Measurements from ENCODE around the gene ZDHHC14.

ZDHHC14 gene

DNA sequence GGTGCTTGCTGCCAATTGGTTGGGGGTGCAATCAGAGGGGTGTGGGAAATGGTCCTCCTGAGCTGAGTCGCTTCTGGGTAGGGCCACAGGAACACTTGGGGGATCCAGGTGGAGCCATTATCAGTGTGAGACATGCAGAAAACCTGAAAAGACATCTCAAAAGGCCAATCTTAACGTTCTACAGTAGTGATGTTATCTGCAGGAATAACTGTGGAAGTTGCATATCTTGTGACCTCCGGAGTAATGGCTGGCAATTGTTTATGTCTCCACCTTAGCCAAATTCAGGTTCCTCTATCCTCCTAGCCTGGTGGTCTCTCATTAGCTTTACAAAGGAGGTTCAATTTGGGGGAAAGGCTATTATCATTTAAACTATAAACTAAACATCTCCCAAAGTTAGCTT, 327.2 kb downstream of the ZDHHC14 start:
- ATAC-seq = no peak
- TF ChIP-seq SNAI2 (CRISPR knock-in tag; IDR thresholded peaks at IDR 0.05) = no peak
- no peak for TF ChIP-seq ESRRG (CRISPR knock-in tag; IDR thresholded peaks at IDR 0.05)
- TF ChIP-seq ARNTL (CRISPR knock-in tag; IDR thresholded peaks at IDR 0.05; ENCODE audit: borderline replicate concordance, low read depth) = no peak
- TF ChIP-seq OSR1 (CRISPR knock-in tag; IDR thresholded peaks at IDR 0.05) = no peak
- TF ChIP-seq BACH2 (CRISPR knock-in tag; IDR thresholded peaks at IDR 0.05; ENCODE audit: borderline replicate concordance) = no peak
- TF ChIP-seq ZFP3 (CRISPR knock-in tag; IDR thresholded peaks at IDR 0.05) = no peak
- no peak for TF ChIP-seq PPARA (CRISPR knock-in tag; IDR thresholded peaks at IDR 0.05; ENCODE audit: borderline replicate concordance)
- TF ChIP-seq, protein P1, sequence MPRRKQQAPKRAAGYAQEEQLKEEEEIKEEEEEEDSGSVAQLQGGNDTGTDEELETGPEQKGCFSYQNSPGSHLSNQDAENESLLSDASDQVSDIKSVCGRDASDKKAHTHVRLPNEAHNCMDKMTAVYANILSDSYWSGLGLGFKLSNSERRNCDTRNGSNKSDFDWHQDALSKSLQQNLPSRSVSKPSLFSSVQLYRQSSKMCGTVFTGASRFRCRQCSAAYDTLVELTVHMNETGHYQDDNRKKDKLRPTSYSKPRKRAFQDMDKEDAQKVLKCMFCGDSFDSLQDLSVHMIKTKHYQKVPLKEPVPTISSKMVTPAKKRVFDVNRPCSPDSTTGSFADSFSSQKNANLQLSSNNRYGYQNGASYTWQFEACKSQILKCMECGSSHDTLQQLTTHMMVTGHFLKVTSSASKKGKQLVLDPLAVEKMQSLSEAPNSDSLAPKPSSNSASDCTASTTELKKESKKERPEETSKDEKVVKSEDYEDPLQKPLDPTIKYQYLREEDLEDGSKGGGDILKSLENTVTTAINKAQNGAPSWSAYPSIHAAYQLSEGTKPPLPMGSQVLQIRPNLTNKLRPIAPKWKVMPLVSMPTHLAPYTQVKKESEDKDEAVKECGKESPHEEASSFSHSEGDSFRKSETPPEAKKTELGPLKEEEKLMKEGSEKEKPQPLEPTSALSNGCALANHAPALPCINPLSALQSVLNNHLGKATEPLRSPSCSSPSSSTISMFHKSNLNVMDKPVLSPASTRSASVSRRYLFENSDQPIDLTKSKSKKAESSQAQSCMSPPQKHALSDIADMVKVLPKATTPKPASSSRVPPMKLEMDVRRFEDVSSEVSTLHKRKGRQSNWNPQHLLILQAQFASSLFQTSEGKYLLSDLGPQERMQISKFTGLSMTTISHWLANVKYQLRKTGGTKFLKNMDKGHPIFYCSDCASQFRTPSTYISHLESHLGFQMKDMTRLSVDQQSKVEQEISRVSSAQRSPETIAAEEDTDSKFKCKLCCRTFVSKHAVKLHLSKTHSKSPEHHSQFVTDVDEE (CRISPR knock-in tag; IDR thresholded peaks at IDR 0.05) = no peak
- no peak for TF ChIP-seq ZFP30 (CRISPR knock-in tag; IDR thresholded peaks at IDR 0.05)
- TF ChIP-seq ZNF8 (CRISPR knock-in tag; IDR thresholded peaks at IDR 0.05) = no peak
- no peak for TF ChIP-seq CSDC2 (CRISPR knock-in tag; IDR thresholded peaks at IDR 0.05)
- TF ChIP-seq TCF4 (CRISPR knock-in tag; IDR thresholded peaks at IDR 0.05; ENCODE audit: borderline replicate concordance) = no peak
- TF ChIP-seq, protein P2, sequence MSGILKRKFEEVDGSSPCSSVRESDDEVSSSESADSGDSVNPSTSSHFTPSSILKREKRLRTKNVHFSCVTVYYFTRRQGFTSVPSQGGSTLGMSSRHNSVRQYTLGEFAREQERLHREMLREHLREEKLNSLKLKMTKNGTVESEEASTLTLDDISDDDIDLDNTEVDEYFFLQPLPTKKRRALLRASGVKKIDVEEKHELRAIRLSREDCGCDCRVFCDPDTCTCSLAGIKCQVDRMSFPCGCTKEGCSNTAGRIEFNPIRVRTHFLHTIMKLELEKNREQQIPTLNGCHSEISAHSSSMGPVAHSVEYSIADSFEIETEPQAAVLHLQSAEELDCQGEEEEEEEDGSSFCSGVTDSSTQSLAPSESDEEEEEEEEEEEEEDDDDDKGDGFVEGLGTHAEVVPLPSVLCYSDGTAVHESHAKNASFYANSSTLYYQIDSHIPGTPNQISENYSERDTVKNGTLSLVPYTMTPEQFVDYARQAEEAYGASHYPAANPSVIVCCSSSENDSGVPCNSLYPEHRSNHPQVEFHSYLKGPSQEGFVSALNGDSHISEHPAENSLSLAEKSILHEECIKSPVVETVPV (CRISPR knock-in tag; IDR thresholded peaks at IDR 0.05) = no peak
- TF ChIP-seq, protein P3, sequence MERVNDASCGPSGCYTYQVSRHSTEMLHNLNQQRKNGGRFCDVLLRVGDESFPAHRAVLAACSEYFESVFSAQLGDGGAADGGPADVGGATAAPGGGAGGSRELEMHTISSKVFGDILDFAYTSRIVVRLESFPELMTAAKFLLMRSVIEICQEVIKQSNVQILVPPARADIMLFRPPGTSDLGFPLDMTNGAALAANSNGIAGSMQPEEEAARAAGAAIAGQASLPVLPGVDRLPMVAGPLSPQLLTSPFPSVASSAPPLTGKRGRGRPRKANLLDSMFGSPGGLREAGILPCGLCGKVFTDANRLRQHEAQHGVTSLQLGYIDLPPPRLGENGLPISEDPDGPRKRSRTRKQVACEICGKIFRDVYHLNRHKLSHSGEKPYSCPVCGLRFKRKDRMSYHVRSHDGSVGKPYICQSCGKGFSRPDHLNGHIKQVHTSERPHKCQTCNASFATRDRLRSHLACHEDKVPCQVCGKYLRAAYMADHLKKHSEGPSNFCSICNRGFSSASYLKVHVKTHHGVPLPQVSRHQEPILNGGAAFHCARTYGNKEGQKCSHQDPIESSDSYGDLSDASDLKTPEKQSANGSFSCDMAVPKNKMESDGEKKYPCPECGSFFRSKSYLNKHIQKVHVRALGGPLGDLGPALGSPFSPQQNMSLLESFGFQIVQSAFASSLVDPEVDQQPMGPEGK (CRISPR knock-in tag; IDR thresholded peaks at IDR 0.05; ENCODE audit: borderline replicate concordance) = no peak
- no peak for TF ChIP-seq RARB (CRISPR knock-in tag; IDR thresholded peaks at IDR 0.05)
- TF ChIP-seq ISL1 (CRISPR knock-in tag; IDR thresholded peaks at IDR 0.05) = no peak
- TF ChIP-seq, protein P4, sequence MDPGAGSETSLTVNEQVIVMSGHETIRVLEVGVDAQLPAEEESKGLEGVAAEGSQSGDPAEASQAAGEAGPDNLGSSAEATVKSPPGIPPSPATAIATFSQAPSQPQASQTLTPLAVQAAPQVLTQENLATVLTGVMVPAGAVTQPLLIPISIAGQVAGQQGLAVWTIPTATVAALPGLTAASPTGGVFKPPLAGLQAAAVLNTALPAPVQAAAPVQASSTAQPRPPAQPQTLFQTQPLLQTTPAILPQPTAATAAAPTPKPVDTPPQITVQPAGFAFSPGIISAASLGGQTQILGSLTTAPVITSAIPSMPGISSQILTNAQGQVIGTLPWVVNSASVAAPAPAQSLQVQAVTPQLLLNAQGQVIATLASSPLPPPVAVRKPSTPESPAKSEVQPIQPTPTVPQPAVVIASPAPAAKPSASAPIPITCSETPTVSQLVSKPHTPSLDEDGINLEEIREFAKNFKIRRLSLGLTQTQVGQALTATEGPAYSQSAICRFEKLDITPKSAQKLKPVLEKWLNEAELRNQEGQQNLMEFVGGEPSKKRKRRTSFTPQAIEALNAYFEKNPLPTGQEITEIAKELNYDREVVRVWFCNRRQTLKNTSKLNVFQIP (CRISPR knock-in tag; IDR thresholded peaks at IDR 0.05; ENCODE audit: borderline replicate concordance, low read depth) = no peak
- no peak for TF ChIP-seq ZC3H10 (CRISPR knock-in tag; IDR thresholded peaks at IDR 0.05)
- TF ChIP-seq GLIS3 (CRISPR knock-in tag; IDR thresholded peaks at IDR 0.05) = no peak

DNA sequence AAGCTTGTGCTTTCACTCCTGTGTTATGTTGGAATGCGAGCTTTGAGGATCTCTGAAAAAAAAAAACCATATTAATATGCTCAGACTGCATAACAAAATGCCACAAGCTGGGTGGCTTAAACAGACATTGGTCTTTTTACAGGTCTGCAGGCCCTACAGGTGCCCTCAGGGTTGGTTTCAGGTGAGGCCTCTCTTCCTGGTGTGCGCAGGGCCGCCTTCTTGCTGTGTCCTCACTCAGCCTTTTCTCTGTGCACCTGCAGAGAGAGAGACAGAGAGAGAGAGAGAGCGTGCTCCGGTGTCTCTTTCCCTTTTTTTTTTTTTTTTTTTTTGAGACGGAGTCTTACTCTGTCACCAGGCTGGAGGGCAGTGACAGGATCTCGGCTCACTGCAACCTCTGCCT, 327.9 kb downstream of the ZDHHC14 start:
- no peak for ATAC-seq

More for the DNA sequence above, 327.9 kb downstream of the ZDHHC14 start:
- no peak for TF ChIP-seq SNAI2 (CRISPR knock-in tag; IDR thresholded peaks at IDR 0.05)
- TF ChIP-seq ARNTL (CRISPR knock-in tag; IDR thresholded peaks at IDR 0.05; ENCODE audit: borderline replicate concordance, low read depth) = no peak
- TF ChIP-seq ISL1 (CRISPR knock-in tag; IDR thresholded peaks at IDR 0.05) = no peak
- no peak for TF ChIP-seq PPARA (CRISPR knock-in tag; IDR thresholded peaks at IDR 0.05; ENCODE audit: borderline replicate concordance)
- TF ChIP-seq, protein P2 (CRISPR knock-in tag; IDR thresholded peaks at IDR 0.05) = no peak
- TF ChIP-seq, protein P1 (CRISPR knock-in tag; IDR thresholded peaks at IDR 0.05) = no peak
- TF ChIP-seq TCF4 (CRISPR knock-in tag; IDR thresholded peaks at IDR 0.05; ENCODE audit: borderline replicate concordance) = no peak
- no peak for TF ChIP-seq ESRRG (CRISPR knock-in tag; IDR thresholded peaks at IDR 0.05)
- no peak for TF ChIP-seq ZFP3 (CRISPR knock-in tag; IDR thresholded peaks at IDR 0.05)
- no peak for TF ChIP-seq ZFP30 (CRISPR knock-in tag; IDR thresholded peaks at IDR 0.05)
- no peak for TF ChIP-seq CSDC2 (CRISPR knock-in tag; IDR thresholded peaks at IDR 0.05)
- TF ChIP-seq RARB (CRISPR knock-in tag; IDR thresholded peaks at IDR 0.05) = no peak
- TF ChIP-seq, protein P5, sequence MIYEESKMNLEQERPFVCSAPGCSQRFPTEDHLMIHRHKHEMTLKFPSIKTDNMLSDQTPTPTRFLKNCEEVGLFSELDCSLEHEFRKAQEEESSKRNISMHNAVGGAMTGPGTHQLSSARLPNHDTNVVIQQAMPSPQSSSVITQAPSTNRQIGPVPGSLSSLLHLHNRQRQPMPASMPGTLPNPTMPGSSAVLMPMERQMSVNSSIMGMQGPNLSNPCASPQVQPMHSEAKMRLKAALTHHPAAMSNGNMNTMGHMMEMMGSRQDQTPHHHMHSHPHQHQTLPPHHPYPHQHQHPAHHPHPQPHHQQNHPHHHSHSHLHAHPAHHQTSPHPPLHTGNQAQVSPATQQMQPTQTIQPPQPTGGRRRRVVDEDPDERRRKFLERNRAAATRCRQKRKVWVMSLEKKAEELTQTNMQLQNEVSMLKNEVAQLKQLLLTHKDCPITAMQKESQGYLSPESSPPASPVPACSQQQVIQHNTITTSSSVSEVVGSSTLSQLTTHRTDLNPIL (CRISPR knock-in tag; IDR thresholded peaks at IDR 0.05; ENCODE audit: low read depth) = no peak
- TF ChIP-seq OSR1 (CRISPR knock-in tag; IDR thresholded peaks at IDR 0.05) = no peak
- no peak for TF ChIP-seq ZNF70 (CRISPR knock-in tag; IDR thresholded peaks at IDR 0.05)
- TF ChIP-seq GLIS3 (CRISPR knock-in tag; IDR thresholded peaks at IDR 0.05) = no peak

Data from SK-N-SH treated with all-trans-retinoic acid at 6 μM for 48 hours (cell line).